ENCODE results near the gene CMTM3.
"Not testable (repeated sequence)": the region's sequence is repeated elsewhere in the genome, so short reads cannot be mapped to it uniquely, and the experiment has no call there.

CMTM3 gene

DNA sequence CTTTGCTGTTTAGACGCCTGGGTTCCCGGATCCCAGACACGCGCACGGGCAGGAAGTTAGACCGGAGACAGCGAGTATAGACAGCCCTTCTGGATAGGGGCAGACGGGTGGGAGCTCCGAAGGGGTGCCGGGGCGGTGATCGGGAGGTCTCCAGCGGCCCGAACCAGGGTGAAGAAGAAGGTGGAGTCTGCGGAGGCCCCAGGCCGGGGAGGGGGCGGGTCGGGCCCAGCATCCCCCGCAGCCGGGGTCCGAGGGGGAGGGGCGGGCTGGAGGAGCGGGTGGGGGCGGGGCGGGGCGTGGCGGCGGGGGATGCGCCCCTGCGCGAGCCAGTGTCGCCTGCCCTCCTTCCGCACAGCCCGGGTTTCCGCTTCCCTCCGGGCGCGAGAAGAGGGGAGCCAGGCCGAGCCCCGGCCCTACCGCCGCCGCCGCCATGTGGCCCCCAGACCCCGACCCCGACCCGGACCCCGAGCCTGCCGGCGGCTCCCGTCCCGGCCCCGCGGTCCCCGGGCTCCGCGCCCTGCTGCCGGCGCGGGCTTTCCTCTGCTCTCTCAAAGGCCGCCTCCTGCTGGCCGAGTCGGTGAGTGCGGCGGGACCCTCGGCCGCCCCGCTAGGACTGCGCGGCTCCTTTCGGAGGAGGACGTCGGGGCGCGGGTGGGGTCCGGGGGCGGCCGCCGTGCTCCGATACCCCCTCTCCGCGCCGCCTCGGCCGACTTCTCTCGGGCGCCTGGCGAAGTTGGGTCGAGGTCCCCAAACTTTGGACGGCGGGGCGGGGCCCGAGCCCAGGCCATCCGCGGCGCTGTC lies at the start of gene CMTM3:
Gene CMTM3 (plus strand): TSS at position 329 of the 801 bp plus-strand sequence. CDS start 102 bp downstream, at position 431.
- Histone ChIP-seq H3K4me1 (ENCODE audit: insufficient read depth, low read length) (peaks cover 14% of the 10 kb centered on the region), H3K9ac (ENCODE audit: low read length) (peak within 1 kb of the TSS; percentile 0)

DNA sequence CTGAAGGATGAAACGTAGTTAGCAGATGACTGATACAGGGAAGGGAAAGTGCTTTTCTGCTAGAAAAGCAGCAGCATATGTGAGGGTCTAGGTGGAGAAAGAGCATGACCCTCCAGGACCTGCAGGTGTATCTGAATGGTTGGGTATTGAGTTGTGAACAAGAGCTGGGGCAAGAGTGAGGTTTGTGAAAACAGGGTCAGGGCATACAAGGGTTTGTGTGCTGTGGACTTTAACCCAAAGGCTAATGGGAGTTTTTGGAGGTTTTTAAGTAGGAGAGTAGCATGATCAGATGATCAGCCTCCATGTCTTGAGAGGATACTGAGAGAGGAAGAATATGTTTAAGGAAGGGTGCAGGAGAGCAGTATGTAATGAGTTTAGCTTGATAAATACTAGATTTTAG lies 44.4 kb upstream of the CMTM3 start:
- no peak overlapping the region for H3K9ac ChIP-seq (ENCODE audit: low read length)
- no peaks in the 10 kb centered on the region for H3K4me1 ChIP-seq (ENCODE audit: insufficient read depth, low read length)
- H3K36me3 ChIP-seq (ENCODE audit: insufficient read depth, low read length) = peaks cover 22% of the 10 kb centered on the region
- no peak overlapping the region for H3K4me3 ChIP-seq (ENCODE audit: low read depth in 1 of 2, low read length in 2 of 2)
- no peaks in the 10 kb centered on the region for H3K27me3 ChIP-seq (ENCODE audit: control insufficient read depth in 1 of 2, insufficient read depth in 2 of 2, low read length in 2 of 2)
- H3K9me3 ChIP-seq (ENCODE audit: low read length) = no peaks in the 10 kb centered on the region
- no peak overlapping the region for H3K27ac ChIP-seq (ENCODE audit: low read depth, low read length)

More for the DNA sequence above, at the start of gene CMTM3:
- H3K27me3 ChIP-seq (ENCODE audit: control insufficient read depth in 1 of 2, insufficient read depth in 2 of 2, low read length in 2 of 2) = peaks cover 0 to 19% of the 10 kb centered on the region in 2 donors
- peak within 1 kb of the TSS; percentile 52 to 74 for H3K4me3 ChIP-seq (ENCODE audit: low read depth in 1 of 2, low read length in 2 of 2)
- peaks cover under 1% of the 10 kb centered on the region for H3K36me3 ChIP-seq (ENCODE audit: insufficient read depth, low read length)
- H3K27ac ChIP-seq (ENCODE audit: low read depth, low read length) = peak within 1 kb of the TSS; percentile 58
- no peaks in the 10 kb centered on the region for H3K9me3 ChIP-seq (ENCODE audit: low read length)

GRCh38 chr16:66561381-66562080 lies 43.0 kb upstream of the CMTM3 start:
- Histone ChIP-seq H3K36me3 (ENCODE audit: insufficient read depth, low read length) (peaks cover 22% of the 10 kb centered on the region), H3K27ac (ENCODE audit: low read depth, low read length) (no peak overlapping the region), H3K27me3 (ENCODE audit: control insufficient read depth in 1 of 2, insufficient read depth in 2 of 2, low read length in 2 of 2) (no peaks in the 10 kb centered on the region), H3K4me1 (ENCODE audit: insufficient read depth, low read length) (no peaks in the 10 kb centered on the region), H3K4me3 (ENCODE audit: low read depth in 1 of 2, low read length in 2 of 2) (no peak overlapping the region), H3K9me3 (ENCODE audit: low read length) (no peaks in the 10 kb centered on the region), H3K9ac (ENCODE audit: low read length) (no peak overlapping the region)

- H3K4me3 ChIP-seq (ENCODE audit: low read depth in 1 of 2, low read length in 2 of 2) = no peak overlapping the region
- no peak overlapping the region for H3K27ac ChIP-seq (ENCODE audit: low read depth, low read length)
- H3K9ac ChIP-seq (ENCODE audit: low read length) = no peak overlapping the region
- no peaks in the 10 kb centered on the region for H3K4me1 ChIP-seq (ENCODE audit: insufficient read depth, low read length)
- H3K36me3 ChIP-seq (ENCODE audit: insufficient read depth, low read length) = peaks cover 21% of the 10 kb centered on the region
- no peaks in the 10 kb centered on the region for H3K27me3 ChIP-seq (ENCODE audit: control insufficient read depth in 1 of 2, insufficient read depth in 2 of 2, low read length in 2 of 2)
- H3K9me3 ChIP-seq (ENCODE audit: low read length) = no peaks in the 10 kb centered on the region
Observed at GRCh38 chr16:66562409-66562808, 42.1 kb upstream of the CMTM3 start.

DNA sequence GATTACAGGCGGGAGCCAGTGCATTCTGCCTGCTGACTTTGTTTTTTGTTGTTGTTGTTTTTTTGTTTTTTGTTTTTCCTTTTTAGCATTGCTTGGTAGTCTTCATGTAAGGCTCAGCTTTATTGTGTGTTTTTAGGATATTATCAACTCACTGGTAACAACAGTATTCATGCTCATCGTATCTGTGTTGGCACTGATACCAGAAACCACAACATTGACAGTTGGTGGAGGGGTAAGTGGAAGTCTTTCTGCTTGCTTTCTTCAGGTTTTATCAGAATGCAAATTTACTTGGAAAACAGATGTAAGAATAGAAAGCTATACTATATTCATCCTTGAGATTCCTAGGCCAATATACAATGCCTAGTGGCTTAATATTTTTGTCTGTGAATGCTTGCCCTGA lies 41.5 kb upstream of the CMTM3 start:
- Histone ChIP-seq H3K9ac (ENCODE audit: low read length) (no peak overlapping the region), H3K9me3 (ENCODE audit: low read length) (no peaks in the 10 kb centered on the region), H3K27ac (ENCODE audit: low read depth, low read length) (no peak overlapping the region), H3K4me1 (ENCODE audit: insufficient read depth, low read length) (no peaks in the 10 kb centered on the region), H3K36me3 (ENCODE audit: insufficient read depth, low read length) (peaks cover 18% of the 10 kb centered on the region), H3K4me3 (ENCODE audit: low read depth in 1 of 2, low read length in 2 of 2) (no peak overlapping the region), H3K27me3 (ENCODE audit: control insufficient read depth in 1 of 2, insufficient read depth in 2 of 2, low read length in 2 of 2) (no peaks in the 10 kb centered on the region)

GRCh38 chr16:66563574-66564334 lies 40.8 kb upstream of the CMTM3 start:
- H3K36me3 ChIP-seq (ENCODE audit: insufficient read depth, low read length) = peaks cover 12% of the 10 kb centered on the region
- H3K4me1 ChIP-seq (ENCODE audit: insufficient read depth, low read length) = no peaks in the 10 kb centered on the region
- no peaks in the 10 kb centered on the region for H3K27me3 ChIP-seq (ENCODE audit: control insufficient read depth in 1 of 2, insufficient read depth in 2 of 2, low read length in 2 of 2)
- no peak overlapping the region for H3K9ac ChIP-seq (ENCODE audit: low read length)
- H3K27ac ChIP-seq (ENCODE audit: low read depth, low read length) = no peak overlapping the region
- no peaks in the 10 kb centered on the region for H3K9me3 ChIP-seq (ENCODE audit: low read length)
- H3K4me3 ChIP-seq (ENCODE audit: low read depth in 1 of 2, low read length in 2 of 2) = no peak overlapping the region

GRCh38 chr16:66566051-66566901 lies 38.2 kb upstream of the CMTM3 start, which contains the start of gene CMTM1:
Gene CMTM1, plus strand, starts transcription at chr16:66566439. Its CDS starts 75 bp downstream, at chr16:66566514.
- no peak within 1 kb of the TSS for H3K27ac ChIP-seq (ENCODE audit: low read depth, low read length)

DNA sequence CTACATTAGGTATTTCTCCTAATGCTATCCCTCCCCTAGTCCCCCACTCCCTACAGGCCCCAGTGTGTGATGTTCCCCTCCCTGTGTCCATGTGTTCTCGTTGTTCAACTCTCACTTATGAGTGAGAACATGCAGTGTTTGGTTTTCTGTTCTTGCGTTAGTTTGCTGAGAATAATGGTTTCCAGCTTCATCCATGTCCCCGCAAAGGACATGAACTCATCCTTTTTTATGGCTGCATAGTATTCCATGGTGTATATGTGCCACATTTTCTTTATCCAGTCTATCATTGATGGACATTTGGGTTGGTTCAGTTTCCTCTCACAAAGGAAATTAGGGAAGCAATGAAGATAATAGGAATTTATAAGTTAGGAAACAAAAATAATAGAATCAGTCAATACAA lies 37.2 kb upstream of the CMTM3 start:
- H3K27ac ChIP-seq (ENCODE audit: low read depth, low read length); H3K9me3 ChIP-seq (ENCODE audit: low read length); H3K9ac ChIP-seq (ENCODE audit: low read length); H3K36me3 ChIP-seq (ENCODE audit: insufficient read depth, low read length); H3K27me3 ChIP-seq (ENCODE audit: control insufficient read depth in 1 of 2, insufficient read depth in 2 of 2, low read length in 2 of 2); H3K4me3 ChIP-seq (ENCODE audit: low read depth in 1 of 2, low read length in 2 of 2); H3K4me1 ChIP-seq (ENCODE audit: insufficient read depth, low read length): not testable (repeated sequence)

More at GRCh38 chr16:66566051-66566901, 38.2 kb upstream of the CMTM3 start, which contains the start of gene CMTM1:
- H3K27me3 ChIP-seq (ENCODE audit: control insufficient read depth in 1 of 2, insufficient read depth in 2 of 2, low read length in 2 of 2) = no peaks in the 10 kb centered on the region
- H3K4me1 ChIP-seq (ENCODE audit: insufficient read depth, low read length) = no peaks in the 10 kb centered on the region
- H3K9me3 ChIP-seq (ENCODE audit: low read length) = no peaks in the 10 kb centered on the region
- no peak within 1 kb of the TSS for H3K9ac ChIP-seq (ENCODE audit: low read length)
- H3K36me3 ChIP-seq (ENCODE audit: insufficient read depth, low read length) = peaks cover 4% of the 10 kb centered on the region
- no peak within 1 kb of the TSS for H3K4me3 ChIP-seq (ENCODE audit: low read depth in 1 of 2, low read length in 2 of 2)

- H3K4me1 ChIP-seq (ENCODE audit: insufficient read depth, low read length) = no peaks in the 10 kb centered on the region
- H3K9me3 ChIP-seq (ENCODE audit: low read length) = no peaks in the 10 kb centered on the region
- no peak overlapping the region for H3K9ac ChIP-seq (ENCODE audit: low read length)
- no peaks in the 10 kb centered on the region for H3K36me3 ChIP-seq (ENCODE audit: insufficient read depth, low read length)
- no peak overlapping the region for H3K4me3 ChIP-seq (ENCODE audit: low read depth in 1 of 2, low read length in 2 of 2)
- H3K27ac ChIP-seq (ENCODE audit: low read depth, low read length) = no peak overlapping the region
- no peaks in the 10 kb centered on the region for H3K27me3 ChIP-seq (ENCODE audit: control insufficient read depth in 1 of 2, insufficient read depth in 2 of 2, low read length in 2 of 2)
Observed at GRCh38 chr16:66568355-66568754, 36.1 kb upstream of the CMTM3 start.

GRCh38 chr16:66569131-66569530 lies 35.4 kb upstream of the CMTM3 start:
- H3K9me3 ChIP-seq (ENCODE audit: low read length) = no peaks in the 10 kb centered on the region
- H3K36me3 ChIP-seq (ENCODE audit: insufficient read depth, low read length) = no peaks in the 10 kb centered on the region
- H3K4me1 ChIP-seq (ENCODE audit: insufficient read depth, low read length) = no peaks in the 10 kb centered on the region
- H3K27ac ChIP-seq (ENCODE audit: low read depth, low read length) = no peak overlapping the region
- H3K27me3 ChIP-seq (ENCODE audit: control insufficient read depth in 1 of 2, insufficient read depth in 2 of 2, low read length in 2 of 2) = no peaks in the 10 kb centered on the region
- H3K9ac ChIP-seq (ENCODE audit: low read length) = no peak overlapping the region
- H3K4me3 ChIP-seq (ENCODE audit: low read depth in 1 of 2, low read length in 2 of 2) = no peak overlapping the region
